HepG2 (cell line): ENCODE measurements around the gene AFF1.

Source experiments
- FOXP4 ChIP-seq: sonication (generic); formaldehyde crosslinking; IDR thresholded peaks from 2 replicates; pipeline ENCODE4 v1.4.0; 2020; ENCODE audit warnings: missing genetic modification reagents
- ZFYVE20 ChIP-seq: sonication (generic); formaldehyde crosslinking; IDR thresholded peaks from 2 replicates; pipeline ENCODE4 v1.8.0; 2023; ENCODE audit warnings: low read depth, mild to moderate bottlenecking, moderate library complexity, missing genetic modification reagents, borderline replicate concordance
- ZNF292 ChIP-seq: sonication (generic); formaldehyde crosslinking; IDR thresholded peaks from 2 replicates; pipeline ENCODE4 v1.8.1; 2022; ENCODE audit warnings: mild to moderate bottlenecking, low read depth, missing genetic modification reagents, borderline replicate concordance
- ZSCAN31 ChIP-seq: sonication (generic); formaldehyde crosslinking; IDR thresholded peaks from 2 replicates; pipeline ENCODE4 v1.5.0; 2020; ENCODE audit warnings: low read depth, mild to moderate bottlenecking, missing genetic modification reagents

DNA sequence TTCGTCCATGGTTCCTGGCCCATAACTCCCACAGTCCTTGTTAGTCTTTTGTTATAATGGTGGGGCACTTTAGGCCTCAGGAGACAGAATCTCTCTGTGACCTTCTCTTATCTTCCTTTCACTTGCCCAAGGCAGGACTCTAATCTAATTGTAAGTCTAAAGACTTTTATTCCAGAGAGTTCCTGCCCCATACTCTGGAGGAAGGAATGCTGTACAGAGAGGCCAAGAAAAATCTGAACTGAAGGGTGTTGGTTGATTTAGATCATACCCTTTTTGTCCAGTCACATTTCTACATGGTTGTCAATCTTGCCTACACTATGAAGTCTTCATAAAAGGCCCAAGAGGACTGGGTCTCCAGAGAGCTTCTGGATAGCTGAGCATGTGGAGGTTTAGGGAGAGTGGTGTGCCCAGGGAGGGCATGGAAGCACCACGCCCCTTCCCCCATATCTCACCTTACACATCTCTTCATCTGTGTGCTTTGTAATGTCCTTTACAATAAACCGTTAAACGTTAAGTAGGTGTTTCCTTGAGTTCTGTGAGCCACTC lies 84.5 kb downstream of the AFF1 start:
- TF ChIP-seq ZSCAN31 (CRISPR knock-in tag) (no peak), ZFYVE20 (CRISPR knock-in tag) (no peak), FOXP4 (CRISPR knock-in tag) (no peak), ZNF292 (CRISPR knock-in tag) (no peak)
